ENCODE results near the gene SLC5A8. TPM values are rescaled to one million over a fixed set of nuclear protein-coding genes. Genes with fewer than 3 reads are reported as not detected.

The SLC5A8 gene
- total RNA-seq, 1 donor: not detected

DNA sequence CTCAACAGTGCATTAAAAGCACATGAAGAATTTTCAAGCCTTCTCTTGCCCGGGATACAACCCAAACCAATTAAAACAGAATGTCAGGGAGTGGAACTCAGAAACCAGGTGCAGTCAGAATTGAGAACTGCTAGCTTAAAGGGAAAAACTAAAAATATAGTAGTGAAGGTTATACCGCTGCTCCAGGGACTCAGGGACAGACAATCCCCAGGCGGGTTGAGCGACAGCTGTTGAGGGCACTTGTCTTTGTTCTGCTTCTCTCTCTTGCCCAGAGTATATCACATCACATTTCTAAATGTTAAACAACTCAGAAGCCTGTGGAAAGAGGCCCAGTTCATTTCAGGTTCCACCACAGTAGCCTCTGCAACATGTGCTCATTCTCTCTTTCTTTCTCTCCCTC is 93.1 kb downstream of the SLC5A8 start:
- Histone ChIP-seq H3K4me3 (ENCODE audit: insufficient read depth, low read length) (no peak overlapping the region), H3K4me2 (ENCODE audit: insufficient read depth, low read length) (no peak overlapping the region), H3K36me3 (ENCODE audit: insufficient read depth, low read length) (no peaks in the 10 kb centered on the region), H4K20me1 (ENCODE audit: insufficient read depth, low read length) (no peaks in the 10 kb centered on the region), H3K4me1 (ENCODE audit: insufficient read depth, low read length) (no peaks in the 10 kb centered on the region), H3K79me2 (ENCODE audit: insufficient read depth, low read length) (no peaks in the 10 kb centered on the region), H3K27me3 (ENCODE audit: insufficient read depth, low read length) (no peaks in the 10 kb centered on the region), H3K9me3 (ENCODE audit: low read depth, low read length) (no peaks in the 10 kb centered on the region), H2AFZ (ENCODE audit: low read length) (no peak overlapping the region), H3K27ac (ENCODE audit: low read depth, low read length) (no peak overlapping the region)
- DNase-seq (ENCODE audit: insufficient read length, low spot score, missing footprints): no peak
- TF ChIP-seq, protein P1, sequence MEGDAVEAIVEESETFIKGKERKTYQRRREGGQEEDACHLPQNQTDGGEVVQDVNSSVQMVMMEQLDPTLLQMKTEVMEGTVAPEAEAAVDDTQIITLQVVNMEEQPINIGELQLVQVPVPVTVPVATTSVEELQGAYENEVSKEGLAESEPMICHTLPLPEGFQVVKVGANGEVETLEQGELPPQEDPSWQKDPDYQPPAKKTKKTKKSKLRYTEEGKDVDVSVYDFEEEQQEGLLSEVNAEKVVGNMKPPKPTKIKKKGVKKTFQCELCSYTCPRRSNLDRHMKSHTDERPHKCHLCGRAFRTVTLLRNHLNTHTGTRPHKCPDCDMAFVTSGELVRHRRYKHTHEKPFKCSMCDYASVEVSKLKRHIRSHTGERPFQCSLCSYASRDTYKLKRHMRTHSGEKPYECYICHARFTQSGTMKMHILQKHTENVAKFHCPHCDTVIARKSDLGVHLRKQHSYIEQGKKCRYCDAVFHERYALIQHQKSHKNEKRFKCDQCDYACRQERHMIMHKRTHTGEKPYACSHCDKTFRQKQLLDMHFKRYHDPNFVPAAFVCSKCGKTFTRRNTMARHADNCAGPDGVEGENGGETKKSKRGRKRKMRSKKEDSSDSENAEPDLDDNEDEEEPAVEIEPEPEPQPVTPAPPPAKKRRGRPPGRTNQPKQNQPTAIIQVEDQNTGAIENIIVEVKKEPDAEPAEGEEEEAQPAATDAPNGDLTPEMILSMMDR (IDR thresholded peaks at IDR 0.05; ENCODE audit: extremely low read depth, low read depth, low read length): no peak

DNA sequence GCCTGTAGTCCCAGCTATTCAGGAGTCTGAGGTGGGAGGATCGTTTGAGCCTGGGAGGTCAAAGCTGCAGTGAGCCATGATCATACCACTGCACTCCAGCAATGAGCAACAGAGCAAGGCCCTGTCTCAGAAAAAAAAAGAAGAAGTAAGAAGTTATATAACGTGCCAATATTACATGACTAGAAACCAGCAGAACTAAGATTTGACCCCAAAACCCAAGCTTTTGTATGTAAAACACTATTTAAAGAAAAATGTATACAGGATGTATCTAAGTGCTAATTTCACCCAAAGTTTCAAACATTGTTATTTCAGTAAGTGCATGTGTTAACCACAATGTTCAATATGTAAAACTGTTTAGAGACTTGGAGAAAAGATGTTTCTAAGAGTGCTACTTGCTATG is 94.7 kb downstream of the SLC5A8 start:
- no peak for DNase-seq (ENCODE audit: insufficient read length, low spot score, missing footprints)
- no peaks in the 10 kb centered on the region for H3K27me3 ChIP-seq (ENCODE audit: insufficient read depth, low read length)
- no peaks in the 10 kb centered on the region for H3K79me2 ChIP-seq (ENCODE audit: insufficient read depth, low read length)
- no peaks in the 10 kb centered on the region for H3K36me3 ChIP-seq (ENCODE audit: insufficient read depth, low read length)
- TF ChIP-seq, protein P1 (IDR thresholded peaks at IDR 0.05; ENCODE audit: extremely low read depth, low read depth, low read length): no peak
- H3K4me1 ChIP-seq (ENCODE audit: insufficient read depth, low read length): no peaks in the 10 kb centered on the region
- no peaks in the 10 kb centered on the region for H4K20me1 ChIP-seq (ENCODE audit: insufficient read depth, low read length)
- no peak overlapping the region for H3K27ac ChIP-seq (ENCODE audit: low read depth, low read length)
- no peaks in the 10 kb centered on the region for H3K9me3 ChIP-seq (ENCODE audit: low read depth, low read length)
- no peak overlapping the region for H3K4me3 ChIP-seq (ENCODE audit: insufficient read depth, low read length)
- H2AFZ ChIP-seq (ENCODE audit: low read length): no peak overlapping the region
- no peak overlapping the region for H3K4me2 ChIP-seq (ENCODE audit: insufficient read depth, low read length)

DNA sequence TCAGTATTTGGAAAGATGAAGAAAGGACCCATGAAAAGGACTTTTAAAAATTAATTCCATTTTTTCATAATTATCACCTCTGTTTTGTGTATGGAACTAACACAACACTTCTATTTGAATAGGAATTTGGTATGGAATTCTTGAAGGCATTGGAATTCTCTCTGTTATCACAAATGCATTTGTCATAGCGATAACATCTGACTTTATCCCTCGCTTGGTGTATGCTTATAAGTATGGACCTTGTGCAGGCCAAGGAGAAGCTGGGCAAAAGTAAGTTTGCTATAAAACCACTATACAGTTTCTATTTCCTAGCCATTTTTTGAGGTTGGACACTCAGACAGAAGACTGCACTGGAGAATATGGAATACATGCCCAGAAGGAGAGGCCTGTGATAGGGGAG is 98.6 kb downstream of the SLC5A8 start:
- no peak for DNase-seq (ENCODE audit: insufficient read length, low spot score, missing footprints)
- Histone ChIP-seq H3K9me3 (ENCODE audit: low read depth, low read length) (no peaks in the 10 kb centered on the region), H4K20me1 (ENCODE audit: insufficient read depth, low read length) (no peaks in the 10 kb centered on the region), H3K4me2 (ENCODE audit: insufficient read depth, low read length) (no peak overlapping the region), H3K4me1 (ENCODE audit: insufficient read depth, low read length) (no peaks in the 10 kb centered on the region), H2AFZ (ENCODE audit: low read length) (no peak overlapping the region), H3K27ac (ENCODE audit: low read depth, low read length) (no peak overlapping the region), H3K79me2 (ENCODE audit: insufficient read depth, low read length) (no peaks in the 10 kb centered on the region), H3K4me3 (ENCODE audit: insufficient read depth, low read length) (no peak overlapping the region), H3K27me3 (ENCODE audit: insufficient read depth, low read length) (no peaks in the 10 kb centered on the region), H3K36me3 (ENCODE audit: insufficient read depth, low read length) (no peaks in the 10 kb centered on the region)
- TF ChIP-seq, protein P1 (IDR thresholded peaks at IDR 0.05; ENCODE audit: extremely low read depth, low read depth, low read length): no peak

DNA sequence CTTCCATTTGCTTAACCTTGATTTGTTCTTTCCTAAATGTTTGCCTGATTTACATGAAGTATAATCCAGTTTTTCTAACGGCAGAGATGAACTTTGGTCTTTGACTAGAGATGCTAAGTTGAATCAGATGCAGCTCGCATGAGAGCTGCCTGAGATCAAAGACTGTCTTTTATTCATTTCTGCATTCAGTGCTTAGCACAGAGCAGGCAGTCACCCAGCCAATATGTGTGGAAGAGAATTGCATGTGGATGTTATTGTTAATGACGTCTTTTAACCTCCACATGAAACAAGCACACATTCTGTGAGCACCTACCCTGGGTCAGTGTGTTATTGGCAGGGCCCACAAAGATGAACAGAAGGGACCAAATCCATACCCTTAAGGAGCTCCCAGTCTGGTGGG is 99.2 kb downstream of the SLC5A8 start:
- Histone ChIP-seq H4K20me1 (ENCODE audit: insufficient read depth, low read length) (no peaks in the 10 kb centered on the region), H3K4me3 (ENCODE audit: insufficient read depth, low read length) (no peak overlapping the region), H3K27ac (ENCODE audit: low read depth, low read length) (no peak overlapping the region), H3K79me2 (ENCODE audit: insufficient read depth, low read length) (no peaks in the 10 kb centered on the region), H3K27me3 (ENCODE audit: insufficient read depth, low read length) (no peaks in the 10 kb centered on the region), H2AFZ (ENCODE audit: low read length) (no peak overlapping the region), H3K36me3 (ENCODE audit: insufficient read depth, low read length) (no peaks in the 10 kb centered on the region), H3K4me1 (ENCODE audit: insufficient read depth, low read length) (no peaks in the 10 kb centered on the region), H3K4me2 (ENCODE audit: insufficient read depth, low read length) (no peak overlapping the region), H3K9me3 (ENCODE audit: low read depth, low read length) (no peaks in the 10 kb centered on the region)
- no peak for DNase-seq (ENCODE audit: insufficient read length, low spot score, missing footprints)
- TF ChIP-seq, protein P1 (IDR thresholded peaks at IDR 0.05; ENCODE audit: extremely low read depth, low read depth, low read length): no peak

Measured in osteoblast (primary cell).